HEK293 (cell line): ENCODE measurements around the gene MS4A12.

Experiments used
- CTCF ChIA-PET: fragments of 350-600 bp; formaldehyde crosslinking; extraction: SDS; loops from one replicate; lab custom pipeline; 2021; ENCODE audit warnings: antibody characterized with exemption; lab: Yijun Ruan, JAX
- POLR2A ChIA-PET: fragments of 300-600 bp; formaldehyde crosslinking; extraction: SDS; loops from one replicate; lab custom pipeline; 2020; ENCODE audit warnings: antibody characterized with exemption, inconsistent platforms; lab: Yijun Ruan, JAX
- H3K27ac ChIP-seq: fragments of 200-500 bp; sonication (Bioruptor generic); 2 replicates; pipeline ENCODE4 v1.5.1; 2014; ENCODE audit warnings: low read depth, low read length, control low read depth, inconsistent platforms; ENCODE audit errors: extremely low read depth
- H3K36me3 ChIP-seq, 2 experiments: fragments of 200-500 bp in 1 of 2; sonication (Bioruptor generic) in 1 of 2; 1 replicate in 1 of 2; 2 replicates in 1 of 2; pipeline ENCODE4 v1.5.1; 2014 to 2017; ENCODE audit warnings: inconsistent platforms in 2 of 2, low read length in 2 of 2; ENCODE audit not compliant: control insufficient read depth in 2 of 2, insufficient read depth in 1 of 2
- H3K4me1 ChIP-seq: fragments of 200-500 bp; sonication (Bioruptor generic); 2 replicates; pipeline ENCODE4 v1.5.1; 2014; ENCODE audit warnings: mild to moderate bottlenecking, low read length, inconsistent platforms; ENCODE audit not compliant: control insufficient read depth, insufficient read depth
- H3K4me3 ChIP-seq: 2 replicates; pipeline ENCODE4 v1.5.1; 2011; ENCODE audit warnings: low read depth, mild to moderate bottlenecking, control low read depth, low read length, moderate library complexity
- H3K9me3 ChIP-seq: fragments of 200-500 bp; sonication (Bioruptor generic); 2 replicates; pipeline ENCODE4 v1.5.1; 2014; ENCODE audit warnings: low read depth, low read length, inconsistent platforms; ENCODE audit not compliant: control insufficient read depth, insufficient read depth
- BCL11B ChIP-seq: fragments of 450-650 bp; formaldehyde crosslinking; IDR thresholded peaks from 2 replicates; pipeline ENCODE4 v1.5.1; 2016; ENCODE audit warnings: low read depth, missing biosample characterization, missing genetic modification characterization
- FEZF1 ChIP-seq: fragments of 450-650 bp; formaldehyde crosslinking; IDR thresholded peaks from 2 replicates; pipeline ENCODE4 v1.5.1; 2016; ENCODE audit warnings: missing biosample characterization, missing genetic modification characterization
- KLF17 ChIP-seq: fragments of 450-650 bp; formaldehyde crosslinking; IDR thresholded peaks from 2 replicates; pipeline ENCODE4 v1.5.1; 2016; ENCODE audit warnings: missing biosample characterization, missing genetic modification characterization
- OSR2 ChIP-seq: fragments of 450-650 bp; formaldehyde crosslinking; IDR thresholded peaks from 2 replicates; pipeline ENCODE4 v1.5.1; 2016; ENCODE audit warnings: missing biosample characterization, missing genetic modification characterization
- PBX3 ChIP-seq: sonication (generic); formaldehyde crosslinking; IDR thresholded peaks from 2 replicates; pipeline ENCODE4 v1.8.1; 2022; ENCODE audit warnings: mild to moderate bottlenecking, moderate library complexity, missing genetic modification reagents
- PRDM6 ChIP-seq: fragments of 450-650 bp; formaldehyde crosslinking; IDR thresholded peaks from 2 replicates; pipeline ENCODE4 v1.5.1; 2017; ENCODE audit warnings: missing biosample characterization, missing genetic modification characterization
- SCRT2 ChIP-seq: fragments of 450-650 bp; formaldehyde crosslinking; IDR thresholded peaks from 2 replicates; pipeline ENCODE4 v1.5.1; 2016; ENCODE audit warnings: missing biosample characterization, missing genetic modification characterization
- SP2 ChIP-seq: fragments of 450-650 bp; formaldehyde crosslinking; IDR thresholded peaks from 2 replicates; pipeline ENCODE4 v1.5.1; 2016; ENCODE audit warnings: missing biosample characterization, missing genetic modification characterization
- ZBTB17 ChIP-seq: fragments of 450-650 bp; formaldehyde crosslinking; IDR thresholded peaks from 2 replicates; pipeline ENCODE4 v1.5.1; 2016; ENCODE audit warnings: missing biosample characterization, missing genetic modification characterization
- ZNF23 ChIP-seq: fragments of 450-650 bp; formaldehyde crosslinking; IDR thresholded peaks from 2 replicates; pipeline ENCODE4 v1.5.1; 2016; ENCODE audit warnings: missing biosample characterization, missing genetic modification characterization, borderline replicate concordance
- ZNF274 ChIP-seq, 2 experiments: fragments of 200-500 bp in 1 of 2; fragments of 450-650 bp in 1 of 2; sonication (Bioruptor generic) in 1 of 2; formaldehyde crosslinking in 1 of 2; IDR thresholded peaks; 2 replicates each; pipeline versions ENCODE4 v1.5.1 to v1.6.1; 2014 to 2016; ENCODE audit warnings: borderline replicate concordance in 1 of 2, inconsistent platforms in 1 of 2, low read length in 1 of 2, missing biosample characterization in 1 of 2, missing genetic modification characterization in 1 of 2
- ZNF302 ChIP-seq: fragments of 450-650 bp; formaldehyde crosslinking; IDR thresholded peaks from 2 replicates; pipeline ENCODE4 v1.5.1; 2016; ENCODE audit warnings: missing biosample characterization, missing genetic modification characterization, low read depth
- ZNF37A ChIP-seq: fragments of 450-650 bp; IDR thresholded peaks from 2 replicates; pipeline ENCODE4 v1.5.1; 2018; ENCODE audit warnings: missing biosample characterization, missing genetic modification characterization
- ZNF423 ChIP-seq: fragments of 450-650 bp; formaldehyde crosslinking; IDR thresholded peaks from 2 replicates; pipeline ENCODE4 v1.5.1; 2016; ENCODE audit warnings: missing biosample characterization, missing genetic modification characterization
- ZNF433 ChIP-seq: fragments of 450-650 bp; formaldehyde crosslinking; IDR thresholded peaks from 2 replicates; pipeline ENCODE4 v1.5.1; 2016; ENCODE audit warnings: missing biosample characterization, missing genetic modification characterization, low read depth
- ZNF530 ChIP-seq: fragments of 450-650 bp; formaldehyde crosslinking; IDR thresholded peaks from 2 replicates; pipeline ENCODE4 v1.5.1; 2016; ENCODE audit warnings: low read depth, missing biosample characterization, missing genetic modification characterization
- ZNF596 ChIP-seq: fragments of 450-650 bp; IDR thresholded peaks from 2 replicates; pipeline ENCODE4 v1.5.0; 2018; ENCODE audit warnings: missing biosample characterization, mild to moderate bottlenecking, missing genetic modification characterization, moderate library complexity
- ZNF624 ChIP-seq: fragments of 450-650 bp; formaldehyde crosslinking; IDR thresholded peaks from 2 replicates; pipeline ENCODE4 v1.5.1; 2017; ENCODE audit warnings: missing biosample characterization, missing genetic modification characterization
- ZNF639 ChIP-seq: fragments of 450-650 bp; formaldehyde crosslinking; IDR thresholded peaks from 2 replicates; pipeline ENCODE4 v1.5.1; 2016; ENCODE audit warnings: missing biosample characterization, missing genetic modification characterization
- ZNF654 ChIP-seq: fragments of 450-650 bp; formaldehyde crosslinking; IDR thresholded peaks from 2 replicates; pipeline ENCODE4 v1.5.1; 2016; ENCODE audit warnings: low read depth, missing biosample characterization, missing genetic modification characterization
- ZNF670 ChIP-seq: fragments of 450-650 bp; formaldehyde crosslinking; IDR thresholded peaks from 2 replicates; pipeline ENCODE4 v1.5.1; 2016; ENCODE audit warnings: missing biosample characterization, missing genetic modification characterization, low read depth
- ZNF701 ChIP-seq: fragments of 450-650 bp; formaldehyde crosslinking; IDR thresholded peaks from 2 replicates; pipeline ENCODE4 v1.5.1; 2016; ENCODE audit warnings: missing biosample characterization, missing genetic modification characterization
- ZNF704 ChIP-seq: fragments of 450-650 bp; formaldehyde crosslinking; IDR thresholded peaks from 2 replicates; pipeline ENCODE4 v1.5.1; 2016; ENCODE audit warnings: missing biosample characterization, missing genetic modification characterization

The MS4A12 gene

GRCh38 chr11:60498853-60499252 lies 6.3 kb downstream of the MS4A12 start:
- Histone ChIP-seq H3K27ac (no peak overlapping the region), H3K4me1 (no peaks in the 10 kb centered on the region), H3K9me3 (no peaks in the 10 kb centered on the region), H3K36me3 (no peaks in the 10 kb centered on the region), H3K4me3 (no peak overlapping the region)
- TF ChIP-seq ZNF302 (tag by site-specific recombination) (no peak), BCL11B (tag by site-specific recombination) (no peak), ZBTB17 (tag by site-specific recombination) (no peak), ZNF274 (IDR thresholded peaks at IDR 0.05; ENCODE audit: low read length) (no peak), ZNF274 (tag by site-specific recombination; IDR thresholded peaks at IDR 0.05; ENCODE audit: borderline replicate concordance) (no peak), ZNF701 (no peak), OSR2 (no peak), PBX3 (CRISPR knock-in tag) (no peak), ZNF670 (tag by site-specific recombination) (no peak), SP2 (tag by site-specific recombination) (no peak), ZNF639 (tag by site-specific recombination) (no peak), ZNF433 (tag by site-specific recombination) (no peak), KLF17 (tag by site-specific recombination) (no peak), ZNF654 (tag by site-specific recombination) (no peak), ZNF624 (tag by site-specific recombination) (no peak), ZNF23 (no peak), FEZF1 (no peak), PRDM6 (tag by site-specific recombination) (no peak), ZNF530 (tag by site-specific recombination) (no peak), SCRT2 (tag by site-specific recombination) (no peak), ZNF37A (tag by site-specific recombination) (no peak)
- POLR2A ChIA-PET, result no interaction called here
- CTCF ChIA-PET, result no interaction called here

GRCh38 chr11:60500276-60500910 lies 7.8 kb downstream of the MS4A12 start:
- H3K4me1 ChIP-seq, result no peaks in the 10 kb centered on the region
- ChIA-PET CTCF (interaction anchor here (0.6 kb wide), 1 partner anchor 53 kb away, joined by 3 read pairs; no protein-coding TSS in a partner anchor), POLR2A (no interaction called here)
- no peak for TF ChIP-seq ZNF596 (tag by site-specific recombination)
- TF ChIP-seq ZNF423 (tag by site-specific recombination), result no peak
- no peak for TF ChIP-seq ZNF704 (tag by site-specific recombination)
- H3K36me3 ChIP-seq, result no peaks in the 10 kb centered on the region
- no peaks in the 10 kb centered on the region for H3K9me3 ChIP-seq
- no peak overlapping the region for H3K4me3 ChIP-seq
- H3K27ac ChIP-seq, result no peak overlapping the region
